Neural progenitor cell (in vitro differentiated cells): ENCODE measurements around the gene SARDH. TPM values are rescaled to one million over a fixed set of nuclear protein-coding genes. Genes with fewer than 3 reads are reported as not detected.

Source experiments
- DNase-seq: peaks from one replicate; pipeline ENCODE4 v3.0.0-alpha.2; 2016; ENCODE audit warnings: low spot score
- H2AFZ ChIP-seq: fragments of 200-600 bp; sonication (generic); replicated peaks from 2 replicates; pipeline ENCODE4 v1.6.1; 2016; ENCODE audit warnings: antibody characterized with exemption
- H3F3A ChIP-seq: fragments of 200-600 bp; sonication (generic); 2 replicates; pipeline ENCODE4 v1.6.1; 2016; ENCODE audit warnings: antibody characterized with exemption, low read depth
- H3K27ac ChIP-seq: fragments of 200-600 bp; sonication (generic); 2 replicates; pipeline ENCODE4 v1.5.1; 2016; ENCODE audit warnings: mild to moderate bottlenecking
- H3K27me3 ChIP-seq: fragments of 200-600 bp; sonication (generic); 2 replicates; pipeline ENCODE4 v1.6.1; 2016; ENCODE audit warnings: mild to moderate bottlenecking, moderate library complexity
- H3K36me3 ChIP-seq: fragments of 200-600 bp; sonication (generic); 2 replicates; pipeline ENCODE4 v1.5.1; 2016
- H3K4me1 ChIP-seq: fragments of 200-600 bp; sonication (generic); 2 replicates; pipeline ENCODE4 v1.6.1; 2016; ENCODE audit warnings: mixed run types
- H3K4me2 ChIP-seq: fragments of 200-600 bp; sonication (generic); 2 replicates; pipeline ENCODE4 v1.6.1; 2016
- H3K4me3 ChIP-seq: fragments of 200-600 bp; sonication (generic); 2 replicates; pipeline ENCODE4 v1.5.1; 2016
- H3K79me2 ChIP-seq: fragments of 200-600 bp; sonication (generic); 2 replicates; pipeline ENCODE4 v1.6.1; 2016; ENCODE audit warnings: low read depth
- H3K9ac ChIP-seq: fragments of 200-600 bp; sonication (generic); 2 replicates; pipeline ENCODE4 v1.6.1; 2016
- H3K9me3 ChIP-seq: fragments of 200-600 bp; sonication (generic); 2 replicates; pipeline ENCODE4 v1.5.1; 2016; ENCODE audit warnings: low read depth
- H4K20me1 ChIP-seq: fragments of 200-600 bp; sonication (generic); 2 replicates; pipeline ENCODE4 v1.6.1; 2016; ENCODE audit warnings: low read depth
- H3K27ac Mint-ChIP-seq: 3 replicates; pipeline ENCODE4 v1.8.0; 2021; ENCODE audit warnings: mixed read lengths
- H3K27me3 Mint-ChIP-seq: 2 replicates; pipeline ENCODE4 v1.8.0; 2022; ENCODE audit warnings: low read depth, mild to moderate bottlenecking, inconsistent platforms, moderate library complexity, mixed read lengths; ENCODE audit not compliant: insufficient read depth
- H3K36me3 Mint-ChIP-seq: 3 replicates; pipeline ENCODE4 v1.8.0; 2021; ENCODE audit warnings: mixed read lengths
- H3K4me1 Mint-ChIP-seq: 3 replicates; pipeline ENCODE4 v1.8.0; 2021; ENCODE audit warnings: mixed read lengths
- H3K4me3 Mint-ChIP-seq: 3 replicates; pipeline ENCODE4 v1.8.0; 2021; ENCODE audit warnings: mild to moderate bottlenecking, moderate library complexity, mixed read lengths
- H3K9me3 Mint-ChIP-seq: 3 replicates; pipeline ENCODE4 v1.8.0; 2020; ENCODE audit warnings: mixed read lengths
- EZH2 ChIP-seq: fragments of 200-600 bp; sonication (generic); IDR thresholded peaks from 2 replicates; pipeline ENCODE4 v1.6.1; 2017; ENCODE audit warnings: antibody characterized with exemption, mild to moderate bottlenecking, moderate library complexity
- EZH2phosphoT487 ChIP-seq: fragments of 200-600 bp; sonication (generic); IDR thresholded peaks from 2 replicates; pipeline ENCODE4 v1.6.1; 2017; ENCODE audit warnings: antibody characterized with exemption
- total RNA-seq: library from RNA; depleted of rRNA; stranded (reverse); fragments of >200 nt; gene quantifications from 2 replicates; pipeline ENCODE4 v1.2.3, GENCODE V29; 2015; ENCODE audit warnings: low replicate concordance
- TF ChIP-seq, protein P1 (sequence below): fragments of 200-600 bp; sonication (generic); IDR thresholded peaks from 2 replicates; pipeline ENCODE4 v1.5.1; 2017; ENCODE audit warnings: antibody characterized with exemption, mild to moderate bottlenecking

The SARDH gene
- total RNA-seq, 1 donor from 2014 or later, result 3.9 TPM

DNA sequence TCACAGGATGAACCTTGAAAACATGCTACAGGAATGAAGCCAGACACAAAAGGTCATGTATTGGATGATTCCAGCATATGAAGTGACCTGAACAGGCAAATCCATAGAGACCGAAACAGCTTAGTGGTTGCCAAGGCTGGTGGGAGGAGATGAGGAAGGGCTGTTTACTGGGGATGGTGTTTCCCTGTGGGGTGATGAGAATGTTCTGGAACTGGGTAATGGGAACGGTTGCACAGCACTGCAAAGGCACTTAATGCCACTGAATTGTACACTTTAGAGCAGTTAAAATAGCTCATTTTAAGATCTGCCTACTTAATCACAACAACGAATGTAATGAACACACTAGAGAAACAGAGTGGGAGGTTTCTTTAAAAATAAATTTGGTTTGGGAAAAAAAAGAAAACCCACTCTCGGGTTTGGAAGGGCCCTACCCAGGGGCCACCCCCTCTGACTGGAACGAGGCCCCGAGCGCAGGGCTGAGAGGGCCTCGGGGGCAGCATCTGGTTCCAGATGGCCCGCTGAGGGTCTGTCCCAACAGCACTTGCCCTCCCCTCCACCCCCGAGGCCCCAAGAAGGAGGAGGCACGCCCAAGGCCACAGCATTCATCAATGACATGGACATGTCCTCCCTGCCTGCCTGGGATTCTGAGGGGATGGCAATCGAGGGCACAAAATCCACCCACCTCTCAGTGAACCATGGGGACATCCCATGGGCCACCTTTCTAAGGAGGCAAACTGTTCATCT, 31.7 kb downstream of the SARDH start:
- Mint-ChIP-seq H3K27me3 (peaks cover 8% of the 10 kb centered on the region), H3K4me3 (no peak overlapping the region), H3K4me1 (peaks cover 24% of the 10 kb centered on the region), H3K36me3 (no peaks in the 10 kb centered on the region), H3K9me3 (no peaks in the 10 kb centered on the region), H3K27ac (no peak overlapping the region)
- H3K4me3 ChIP-seq, result no peak overlapping the region
- no peaks in the 10 kb centered on the region for H3K36me3 ChIP-seq
- H3K27ac ChIP-seq, result no peak overlapping the region
- H2AFZ ChIP-seq, result no peak overlapping the region
- H3K79me2 ChIP-seq, result no peaks in the 10 kb centered on the region
- peaks cover 12% of the 10 kb centered on the region for H3K4me1 ChIP-seq
- H4K20me1 ChIP-seq, result no peaks in the 10 kb centered on the region
- H3F3A ChIP-seq, result no peaks in the 10 kb centered on the region
- H3K9ac ChIP-seq, result no peak overlapping the region
- no peaks in the 10 kb centered on the region for H3K9me3 ChIP-seq
- no peak for DNase-seq
- TF ChIP-seq EZH2, result no peak
- TF ChIP-seq, protein P1, sequence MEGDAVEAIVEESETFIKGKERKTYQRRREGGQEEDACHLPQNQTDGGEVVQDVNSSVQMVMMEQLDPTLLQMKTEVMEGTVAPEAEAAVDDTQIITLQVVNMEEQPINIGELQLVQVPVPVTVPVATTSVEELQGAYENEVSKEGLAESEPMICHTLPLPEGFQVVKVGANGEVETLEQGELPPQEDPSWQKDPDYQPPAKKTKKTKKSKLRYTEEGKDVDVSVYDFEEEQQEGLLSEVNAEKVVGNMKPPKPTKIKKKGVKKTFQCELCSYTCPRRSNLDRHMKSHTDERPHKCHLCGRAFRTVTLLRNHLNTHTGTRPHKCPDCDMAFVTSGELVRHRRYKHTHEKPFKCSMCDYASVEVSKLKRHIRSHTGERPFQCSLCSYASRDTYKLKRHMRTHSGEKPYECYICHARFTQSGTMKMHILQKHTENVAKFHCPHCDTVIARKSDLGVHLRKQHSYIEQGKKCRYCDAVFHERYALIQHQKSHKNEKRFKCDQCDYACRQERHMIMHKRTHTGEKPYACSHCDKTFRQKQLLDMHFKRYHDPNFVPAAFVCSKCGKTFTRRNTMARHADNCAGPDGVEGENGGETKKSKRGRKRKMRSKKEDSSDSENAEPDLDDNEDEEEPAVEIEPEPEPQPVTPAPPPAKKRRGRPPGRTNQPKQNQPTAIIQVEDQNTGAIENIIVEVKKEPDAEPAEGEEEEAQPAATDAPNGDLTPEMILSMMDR, result no peak
- no peak for TF ChIP-seq EZH2phosphoT487
- H3K4me2 ChIP-seq, result no peak overlapping the region
- H3K27me3 ChIP-seq, result no peaks in the 10 kb centered on the region

DNA sequence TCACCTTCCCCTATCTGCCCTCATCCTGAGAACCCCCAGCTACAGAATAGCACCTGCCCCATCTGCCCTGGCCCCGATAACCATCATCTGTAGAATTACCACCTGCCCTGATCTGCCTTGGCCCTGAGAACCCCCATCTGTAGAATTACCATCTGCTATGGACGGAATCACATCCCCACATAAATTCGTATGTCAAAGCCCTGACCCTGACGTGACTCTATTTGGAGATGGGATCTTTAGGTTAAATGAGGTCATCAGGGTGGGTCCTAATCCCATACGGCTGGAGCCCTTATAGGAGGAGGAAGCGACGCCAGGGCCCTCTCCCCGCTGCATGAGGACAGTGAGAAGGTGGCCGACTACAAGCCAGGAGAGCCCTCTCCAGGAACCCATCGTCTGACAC, 32.6 kb downstream of the SARDH start:
- Mint-ChIP-seq H3K9me3 (no peaks in the 10 kb centered on the region), H3K27me3 (peaks cover 5% of the 10 kb centered on the region), H3K4me3 (no peak overlapping the region), H3K36me3 (no peaks in the 10 kb centered on the region), H3K27ac (peak overlapping the region; percentile 21), H3K4me1 (peaks cover 24% of the 10 kb centered on the region)
- Histone ChIP-seq H3K9me3 (no peaks in the 10 kb centered on the region), H3K36me3 (no peaks in the 10 kb centered on the region), H3K79me2 (no peaks in the 10 kb centered on the region), H3F3A (no peaks in the 10 kb centered on the region), H3K4me3 (no peak overlapping the region), H3K9ac (no peak overlapping the region), H3K27me3 (no peaks in the 10 kb centered on the region), H3K4me1 (peaks cover 12% of the 10 kb centered on the region), H3K4me2 (no peak overlapping the region), H4K20me1 (no peaks in the 10 kb centered on the region), H3K27ac (no peak overlapping the region), H2AFZ (no peak overlapping the region)
- no peak for TF ChIP-seq EZH2
- no peak for TF ChIP-seq EZH2phosphoT487
- TF ChIP-seq, protein P1, result no peak
- DNase-seq, result no peak

DNA sequence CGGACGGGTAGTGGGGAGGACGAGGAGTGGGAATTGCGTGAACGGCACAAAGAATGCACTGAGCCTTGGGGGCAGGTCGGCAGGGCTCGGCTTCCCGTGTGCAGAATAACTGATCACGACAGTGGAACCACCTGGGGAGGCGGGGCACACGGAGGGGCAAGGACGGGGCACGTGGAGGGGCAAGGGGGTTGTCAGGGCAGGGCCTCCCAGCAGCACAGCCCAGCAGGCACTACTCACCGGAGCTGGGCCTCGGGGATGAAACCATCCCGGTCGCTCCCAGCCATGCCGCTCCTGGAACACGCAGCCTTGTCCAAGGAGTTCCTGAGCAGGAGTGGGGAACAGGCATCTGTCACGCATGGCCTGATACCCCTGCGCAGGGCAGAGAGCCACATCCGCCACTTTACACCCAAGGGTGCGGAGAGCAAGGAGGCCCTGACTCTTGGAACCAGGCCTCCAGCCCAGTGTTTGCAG, 33.4 kb downstream of the SARDH start:
- H3K27me3 ChIP-seq, result no peaks in the 10 kb centered on the region
- Mint-ChIP-seq H3K4me1 (peaks cover 24% of the 10 kb centered on the region), H3K27me3 (peaks cover 5% of the 10 kb centered on the region), H3K36me3 (no peaks in the 10 kb centered on the region), H3K4me3 (no peak overlapping the region), H3K9me3 (no peaks in the 10 kb centered on the region), H3K27ac (no peak overlapping the region)
- H2AFZ ChIP-seq, result no peak overlapping the region
- no peaks in the 10 kb centered on the region for H3K79me2 ChIP-seq
- no peaks in the 10 kb centered on the region for H3K9me3 ChIP-seq
- TF ChIP-seq EZH2 (no peak), EZH2phosphoT487 (no peak)
- TF ChIP-seq, protein P1, result no peak
- H3K4me1 ChIP-seq, result peaks cover 12% of the 10 kb centered on the region
- no peak overlapping the region for H3K27ac ChIP-seq
- no peaks in the 10 kb centered on the region for H4K20me1 ChIP-seq
- no peak overlapping the region for H3K4me2 ChIP-seq
- H3F3A ChIP-seq, result no peaks in the 10 kb centered on the region
- no peak overlapping the region for H3K9ac ChIP-seq
- no peaks in the 10 kb centered on the region for H3K36me3 ChIP-seq
- no peak for DNase-seq
- no peak overlapping the region for H3K4me3 ChIP-seq
